ENCODE measurements around the gene IL18BP.

The IL18BP gene

DNA sequence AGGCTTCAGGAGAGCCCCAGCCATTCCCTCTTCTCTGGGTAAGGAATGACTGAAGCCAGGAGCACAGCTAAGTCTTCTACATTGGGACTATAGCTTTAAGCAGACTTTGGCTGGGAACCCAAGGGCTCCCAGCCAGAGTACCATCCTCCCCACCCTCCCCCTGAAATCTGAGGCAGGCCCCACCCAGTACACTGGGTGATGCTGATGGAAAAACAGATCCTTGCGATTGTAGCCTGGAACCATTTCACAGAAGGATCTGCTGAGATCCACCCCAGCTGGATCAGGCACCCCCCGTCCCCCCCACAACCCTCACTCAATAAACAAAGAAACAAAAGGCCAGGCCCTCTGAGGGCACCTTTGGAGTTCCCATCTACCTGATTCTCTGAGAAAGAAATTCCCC, 39.8 kb downstream of the IL18BP start:
- DNase-seq (no peak), ATAC-seq (ENCODE audit: insufficient read depth, low read depth) (no peak)
- Histone ChIP-seq H3K9me3 (ENCODE audit: insufficient read depth, low read length, severe bottlenecking) (no peaks in the 10 kb centered on the region), H4K20me1 (ENCODE audit: insufficient read depth, low read length) (peaks cover 27% of the 10 kb centered on the region), H3K9ac (ENCODE audit: low read depth, low read length) (no peak overlapping the region; the same call in 1 of the 2 replicates), H3K4me2 (ENCODE audit: insufficient read depth, low read length) (peak overlapping the region; percentile 85; the same call in 1 of the 2 replicates), H3K79me2 (ENCODE audit: insufficient read depth, low read length) (peaks cover 96% of the 10 kb centered on the region), H3K36me3 (ENCODE audit: insufficient read depth, low read length) (peaks cover 48% of the 10 kb centered on the region), H3K27me3 (ENCODE audit: insufficient read depth, low read length, poor library complexity) (no peaks in the 10 kb centered on the region), H2AFZ (ENCODE audit: low read depth, low read length) (no peak overlapping the region), H3K4me3 (ENCODE audit: low read depth in 1 of 2, low read length in 2 of 2) (no peak overlapping the region), H3K4me1 (ENCODE audit: insufficient read depth, low read length) (peaks cover 49% of the 10 kb centered on the region), H3K27ac (ENCODE audit: low read length) (peak overlapping the region; percentile 42; the same call in 1 of the 2 replicates)
- TF ChIP-seq, protein P1, sequence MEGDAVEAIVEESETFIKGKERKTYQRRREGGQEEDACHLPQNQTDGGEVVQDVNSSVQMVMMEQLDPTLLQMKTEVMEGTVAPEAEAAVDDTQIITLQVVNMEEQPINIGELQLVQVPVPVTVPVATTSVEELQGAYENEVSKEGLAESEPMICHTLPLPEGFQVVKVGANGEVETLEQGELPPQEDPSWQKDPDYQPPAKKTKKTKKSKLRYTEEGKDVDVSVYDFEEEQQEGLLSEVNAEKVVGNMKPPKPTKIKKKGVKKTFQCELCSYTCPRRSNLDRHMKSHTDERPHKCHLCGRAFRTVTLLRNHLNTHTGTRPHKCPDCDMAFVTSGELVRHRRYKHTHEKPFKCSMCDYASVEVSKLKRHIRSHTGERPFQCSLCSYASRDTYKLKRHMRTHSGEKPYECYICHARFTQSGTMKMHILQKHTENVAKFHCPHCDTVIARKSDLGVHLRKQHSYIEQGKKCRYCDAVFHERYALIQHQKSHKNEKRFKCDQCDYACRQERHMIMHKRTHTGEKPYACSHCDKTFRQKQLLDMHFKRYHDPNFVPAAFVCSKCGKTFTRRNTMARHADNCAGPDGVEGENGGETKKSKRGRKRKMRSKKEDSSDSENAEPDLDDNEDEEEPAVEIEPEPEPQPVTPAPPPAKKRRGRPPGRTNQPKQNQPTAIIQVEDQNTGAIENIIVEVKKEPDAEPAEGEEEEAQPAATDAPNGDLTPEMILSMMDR (IDR thresholded peaks at IDR 0.05; ENCODE audit: borderline replicate concordance, extremely low read depth, low read length, poor library complexity, severe bottlenecking) = no peak
- no peak for TF ChIP-seq EZH2 (IDR thresholded peaks at IDR 0.05; ENCODE audit: borderline replicate concordance, low read depth, low read length, severe bottlenecking)

DNA sequence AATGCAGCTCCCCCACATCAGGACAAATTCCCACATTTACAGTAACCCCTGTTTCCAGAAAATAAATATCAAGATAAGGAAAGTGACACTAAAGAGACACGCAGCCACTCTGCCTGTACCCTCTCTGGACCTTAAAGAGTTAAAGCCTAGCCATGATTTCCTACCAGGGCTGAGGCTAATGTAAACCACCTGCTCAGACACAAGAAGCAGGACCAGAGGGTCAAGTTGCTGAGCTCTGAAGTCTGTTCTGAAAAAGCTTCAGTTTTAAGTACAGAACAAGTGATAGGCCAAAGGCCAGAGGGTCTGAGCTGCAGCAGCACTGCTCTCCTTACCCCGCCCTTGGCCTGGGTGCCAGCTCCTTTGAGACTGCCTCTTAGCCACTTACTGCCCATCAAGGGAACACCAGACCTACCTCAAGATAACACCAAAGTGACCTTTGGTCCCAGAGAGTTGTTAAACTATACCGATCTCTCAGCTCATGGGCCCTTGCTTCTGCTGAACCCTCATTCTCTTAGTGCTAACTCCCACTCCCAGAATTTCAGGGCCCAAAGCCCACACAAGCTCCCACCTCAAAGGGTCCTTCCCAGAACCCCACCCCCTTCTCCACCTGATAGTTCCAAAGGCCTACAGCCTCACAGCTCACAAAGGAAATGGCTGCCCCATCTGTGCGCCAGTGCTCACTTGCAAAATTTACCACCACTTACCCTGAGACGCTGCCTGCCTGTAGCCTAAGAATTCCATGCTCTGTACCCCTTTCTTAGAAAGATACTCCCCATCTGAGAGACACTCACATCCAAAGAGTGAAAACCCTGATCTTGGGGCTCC, 40.5 kb downstream of the IL18BP start:
- peak overlapping the region in 1 of 2 experiments; percentile 75; a peak in 2 of 4 replicates for H3K4me3 ChIP-seq (ENCODE audit: low read depth in 1 of 2, low read length in 2 of 2)
- peaks cover 40% of the 10 kb centered on the region for H3K36me3 ChIP-seq (ENCODE audit: insufficient read depth, low read length)
- DNase-seq (no peak), ATAC-seq (ENCODE audit: insufficient read depth, low read depth) (no peak)
- H2AFZ ChIP-seq (ENCODE audit: low read depth, low read length) = no peak overlapping the region
- H3K4me2 ChIP-seq (ENCODE audit: insufficient read depth, low read length) = peak overlapping the region; percentile 85
- H3K27ac ChIP-seq (ENCODE audit: low read length) = peak overlapping the region; percentile 71
- H3K9me3 ChIP-seq (ENCODE audit: insufficient read depth, low read length, severe bottlenecking) = no peaks in the 10 kb centered on the region
- peaks cover 27% of the 10 kb centered on the region for H4K20me1 ChIP-seq (ENCODE audit: insufficient read depth, low read length)
- H3K27me3 ChIP-seq (ENCODE audit: insufficient read depth, low read length, poor library complexity) = no peaks in the 10 kb centered on the region
- H3K9ac ChIP-seq (ENCODE audit: low read depth, low read length) = peak overlapping the region; percentile 63
- peaks cover 57% of the 10 kb centered on the region for H3K4me1 ChIP-seq (ENCODE audit: insufficient read depth, low read length)
- TF ChIP-seq, protein P1 (IDR thresholded peaks at IDR 0.05; ENCODE audit: borderline replicate concordance, extremely low read depth, low read length, poor library complexity, severe bottlenecking) = no peak
- TF ChIP-seq EZH2 (IDR thresholded peaks at IDR 0.05; ENCODE audit: borderline replicate concordance, low read depth, low read length, severe bottlenecking) = no peak
- peaks cover 97% of the 10 kb centered on the region for H3K79me2 ChIP-seq (ENCODE audit: insufficient read depth, low read length)

DNA sequence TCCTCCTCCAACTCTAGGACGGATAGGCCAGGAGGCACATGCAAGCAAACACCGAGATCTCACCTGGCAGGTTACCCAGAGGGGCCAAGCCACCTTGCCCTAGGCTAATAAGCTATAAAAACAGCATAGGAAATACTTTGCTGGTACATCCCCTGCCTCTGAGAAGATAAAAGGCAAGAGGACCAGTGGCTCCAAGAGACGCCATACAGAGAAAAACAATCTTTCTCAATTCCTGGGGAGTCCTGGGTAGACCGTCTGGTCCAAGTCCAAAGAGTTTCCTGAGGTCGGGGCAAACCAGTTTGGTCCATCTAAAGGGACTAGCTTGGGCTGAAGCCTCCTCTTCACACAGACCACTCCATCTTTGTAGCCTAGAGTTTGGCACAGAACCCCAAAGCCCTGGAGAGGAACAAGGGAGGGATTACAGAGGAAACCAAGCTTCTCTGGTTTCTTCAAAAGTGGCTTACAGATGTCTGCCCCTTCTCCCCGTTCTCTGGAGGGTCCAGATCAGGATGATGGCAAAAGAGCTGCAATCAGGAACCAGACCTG, 41.2 kb downstream of the IL18BP start:
- peak overlapping the region; percentile 85 for H3K4me2 ChIP-seq (ENCODE audit: insufficient read depth, low read length)
- peak overlapping the region in 1 of 2 experiments; percentile 75; a peak in 2 of 4 replicates for H3K4me3 ChIP-seq (ENCODE audit: low read depth in 1 of 2, low read length in 2 of 2)
- DNase-seq = no peak
- H3K4me1 ChIP-seq (ENCODE audit: insufficient read depth, low read length) = peaks cover 61% of the 10 kb centered on the region
- peaks cover 99% of the 10 kb centered on the region for H3K79me2 ChIP-seq (ENCODE audit: insufficient read depth, low read length)
- no peak for TF ChIP-seq EZH2 (IDR thresholded peaks at IDR 0.05; ENCODE audit: borderline replicate concordance, low read depth, low read length, severe bottlenecking)
- TF ChIP-seq, protein P1 (IDR thresholded peaks at IDR 0.05; ENCODE audit: borderline replicate concordance, extremely low read depth, low read length, poor library complexity, severe bottlenecking) = no peak
- H3K27me3 ChIP-seq (ENCODE audit: insufficient read depth, low read length, poor library complexity) = no peaks in the 10 kb centered on the region
- H3K27ac ChIP-seq (ENCODE audit: low read length) = peak overlapping the region; percentile 71
- no peak for ATAC-seq (ENCODE audit: insufficient read depth, low read depth)
- peaks cover 27% of the 10 kb centered on the region for H4K20me1 ChIP-seq (ENCODE audit: insufficient read depth, low read length)
- peaks cover 36% of the 10 kb centered on the region for H3K36me3 ChIP-seq (ENCODE audit: insufficient read depth, low read length)
- H3K9me3 ChIP-seq (ENCODE audit: insufficient read depth, low read length, severe bottlenecking) = no peaks in the 10 kb centered on the region
- no peak overlapping the region for H2AFZ ChIP-seq (ENCODE audit: low read depth, low read length)
- peak overlapping the region; percentile 63 for H3K9ac ChIP-seq (ENCODE audit: low read depth, low read length)
